ENCODE measurements around the gene SLC4A5. TPM values are rescaled to one million over a fixed set of nuclear protein-coding genes. Genes with fewer than 3 reads are reported as not detected.
A peak's percentile ranks its signal among the peaks of the same experiment; 100 is the strongest.

Gene SLC4A5
- total RNA-seq, 1 donor from 2014 or later = 4.1 TPM

DNA sequence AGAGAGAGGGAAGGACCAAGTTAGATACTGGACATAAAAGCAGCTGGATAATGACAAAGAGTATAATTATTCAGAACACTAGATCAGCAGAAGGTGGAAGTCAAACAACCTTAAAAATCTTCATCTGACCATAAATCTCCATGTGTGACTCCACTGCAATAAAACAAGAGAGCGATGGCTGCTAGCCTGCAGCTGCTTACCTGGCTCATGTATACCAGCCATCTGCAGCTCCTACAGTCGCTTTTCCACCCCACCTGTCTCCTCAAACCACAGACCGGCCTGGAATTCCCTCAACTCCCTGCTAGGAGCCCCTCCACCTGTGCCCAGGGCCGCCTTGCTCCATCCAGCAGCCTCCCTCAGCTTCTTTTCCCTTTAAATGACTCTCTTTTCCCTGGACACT lies 64.5 kb downstream of the SLC4A5 start:
- H3K27me3 Mint-ChIP-seq = peaks cover 18% of the 10 kb centered on the region
- DNase-seq (ENCODE audit: low spot score, unreplicated experiment) = no peak
- H3K4me3 Mint-ChIP-seq (ENCODE audit: low read depth) = no peak overlapping the region
- TF ChIP-seq CTCF (IDR thresholded peaks at IDR 0.05; ENCODE audit: unreplicated experiment) = no peak
- peaks cover 2% of the 10 kb centered on the region for H3K36me3 Mint-ChIP-seq (ENCODE audit: insufficient read depth)
- H3K9me3 Mint-ChIP-seq (ENCODE audit: low read depth) = no peaks in the 10 kb centered on the region
- H3K4me1 Mint-ChIP-seq (ENCODE audit: low read depth) = peaks cover 4% of the 10 kb centered on the region
- H3K27ac Mint-ChIP-seq = no peak overlapping the region

- Mint-ChIP-seq H3K27me3 (peaks cover 18% of the 10 kb centered on the region), H3K9me3 (ENCODE audit: low read depth) (no peaks in the 10 kb centered on the region)
Observed at GRCh38 chr2:74278176-74278575, 65.0 kb downstream of the SLC4A5 start.

GRCh38 chr2:74275228-74275627 lies 68.0 kb downstream of the SLC4A5 start:
- no peak for TF ChIP-seq CTCF (IDR thresholded peaks at IDR 0.05; ENCODE audit: unreplicated experiment)
- no peak overlapping the region for H3K4me3 Mint-ChIP-seq (ENCODE audit: low read depth)
- peaks cover 2% of the 10 kb centered on the region for H3K36me3 Mint-ChIP-seq (ENCODE audit: insufficient read depth)
- H3K9me3 Mint-ChIP-seq (ENCODE audit: low read depth) = no peaks in the 10 kb centered on the region
- no peak for DNase-seq (ENCODE audit: low spot score, unreplicated experiment)
- no peak overlapping the region for H3K27ac Mint-ChIP-seq
- no peaks in the 10 kb centered on the region for H3K4me1 Mint-ChIP-seq (ENCODE audit: low read depth)
- peaks cover 18% of the 10 kb centered on the region for H3K27me3 Mint-ChIP-seq

More at GRCh38 chr2:74278176-74278575, 65.0 kb downstream of the SLC4A5 start:
- no peak overlapping the region for H3K4me3 Mint-ChIP-seq (ENCODE audit: low read depth)
- H3K4me1 Mint-ChIP-seq (ENCODE audit: low read depth) = peaks cover 4% of the 10 kb centered on the region
- peaks cover 2% of the 10 kb centered on the region for H3K36me3 Mint-ChIP-seq (ENCODE audit: insufficient read depth)
- no peak overlapping the region for H3K27ac Mint-ChIP-seq
- DNase-seq (ENCODE audit: low spot score, unreplicated experiment) = no peak
- TF ChIP-seq CTCF (IDR thresholded peaks at IDR 0.05; ENCODE audit: unreplicated experiment) = no peak

GRCh38 chr2:74269667-74270066 lies 73.5 kb downstream of the SLC4A5 start:
- no peaks in the 10 kb centered on the region for H3K9me3 Mint-ChIP-seq (ENCODE audit: low read depth)
- H3K36me3 Mint-ChIP-seq (ENCODE audit: insufficient read depth) = no peaks in the 10 kb centered on the region
- no peaks in the 10 kb centered on the region for H3K27me3 Mint-ChIP-seq

DNA sequence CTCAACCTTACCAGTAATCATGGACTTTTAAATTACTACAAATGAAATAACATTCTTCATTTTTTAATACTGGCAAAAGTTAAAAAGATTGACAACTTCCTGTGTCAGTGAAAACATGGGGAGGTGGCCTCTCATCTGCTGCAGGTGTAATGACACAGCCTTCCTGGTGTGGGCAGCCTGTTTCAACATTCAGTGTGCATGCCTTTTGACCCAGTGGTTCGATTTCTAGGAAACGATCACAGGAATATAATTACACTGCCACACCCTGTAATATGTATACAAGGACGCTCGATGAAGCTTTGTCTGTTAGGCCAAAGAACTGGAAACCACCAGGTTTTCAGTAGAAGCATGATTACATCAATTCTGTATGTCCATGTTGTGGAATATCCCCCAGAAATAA lies 76.1 kb downstream of the SLC4A5 start:
- H3K27me3 Mint-ChIP-seq = no peaks in the 10 kb centered on the region
- no peak overlapping the region for H3K4me3 Mint-ChIP-seq (ENCODE audit: low read depth)
- no peaks in the 10 kb centered on the region for H3K9me3 Mint-ChIP-seq (ENCODE audit: low read depth)
- peak; percentile 55 for TF ChIP-seq CTCF (IDR thresholded peaks at IDR 0.05; ENCODE audit: unreplicated experiment)
- H3K4me1 Mint-ChIP-seq (ENCODE audit: low read depth) = peaks cover 2% of the 10 kb centered on the region
- H3K27ac Mint-ChIP-seq = peak overlapping the region; percentile 65
- H3K36me3 Mint-ChIP-seq (ENCODE audit: insufficient read depth) = no peaks in the 10 kb centered on the region
- DNase-seq (ENCODE audit: low spot score, unreplicated experiment) = no peak

More at GRCh38 chr2:74269667-74270066, 73.5 kb downstream of the SLC4A5 start:
- Mint-ChIP-seq H3K4me3 (ENCODE audit: low read depth) (no peak overlapping the region), H3K27ac (no peak overlapping the region), H3K4me1 (ENCODE audit: low read depth) (peaks cover 2% of the 10 kb centered on the region)
- no peak for TF ChIP-seq CTCF (IDR thresholded peaks at IDR 0.05; ENCODE audit: unreplicated experiment)
- no peak for DNase-seq (ENCODE audit: low spot score, unreplicated experiment)
